Measurements from ENCODE around the gene CCDC70.

The CCDC70 gene

GRCh38 chr13:51821606-51822005 is 40.2 kb upstream of the CCDC70 start:
- Histone ChIP-seq H3K9ac (ENCODE audit: low read length) (no peak overlapping the region), H3K4me2 (ENCODE audit: low read depth, low read length) (no peak overlapping the region), H3K27ac (ENCODE audit: low read length) (no peak overlapping the region), H3K9me3 (replicated peaks; ENCODE audit: insufficient read depth, low read length) (no peaks in the 10 kb centered on the region), H3K4me1 (ENCODE audit: low read length) (peaks cover 14% of the 10 kb centered on the region; the same call in 1 of the 2 replicates), H3F3A (ENCODE audit: insufficient read depth, low read length) (no peaks in the 10 kb centered on the region), H3K36me3 (replicated peaks; ENCODE audit: insufficient read depth, low read length) (no peaks in the 10 kb centered on the region), H3K9me2 (replicated peaks; ENCODE audit: insufficient read depth, low read length) (no peaks in the 10 kb centered on the region), H3K4me3 (ENCODE audit: low read length) (no peak overlapping the region), H3K27me3 (replicated peaks; ENCODE audit: insufficient read depth, low read length) (no peaks in the 10 kb centered on the region), H2AFZ (ENCODE audit: low read length) (no peak overlapping the region), H3K79me2 (ENCODE audit: low read length) (no peaks in the 10 kb centered on the region), H4K20me1 (ENCODE audit: insufficient read depth, low read length) (no peaks in the 10 kb centered on the region)
- no peak for DNase-seq
- TF ChIP-seq EZH2 (optimal IDR thresholded peaks at IDR 0.05; ENCODE audit: low read depth, low read length) (no peak), EZH2phosphoT487 (IDR thresholded peaks at IDR 0.05; ENCODE audit: low read length) (no peak)
- TF ChIP-seq, protein P1, sequence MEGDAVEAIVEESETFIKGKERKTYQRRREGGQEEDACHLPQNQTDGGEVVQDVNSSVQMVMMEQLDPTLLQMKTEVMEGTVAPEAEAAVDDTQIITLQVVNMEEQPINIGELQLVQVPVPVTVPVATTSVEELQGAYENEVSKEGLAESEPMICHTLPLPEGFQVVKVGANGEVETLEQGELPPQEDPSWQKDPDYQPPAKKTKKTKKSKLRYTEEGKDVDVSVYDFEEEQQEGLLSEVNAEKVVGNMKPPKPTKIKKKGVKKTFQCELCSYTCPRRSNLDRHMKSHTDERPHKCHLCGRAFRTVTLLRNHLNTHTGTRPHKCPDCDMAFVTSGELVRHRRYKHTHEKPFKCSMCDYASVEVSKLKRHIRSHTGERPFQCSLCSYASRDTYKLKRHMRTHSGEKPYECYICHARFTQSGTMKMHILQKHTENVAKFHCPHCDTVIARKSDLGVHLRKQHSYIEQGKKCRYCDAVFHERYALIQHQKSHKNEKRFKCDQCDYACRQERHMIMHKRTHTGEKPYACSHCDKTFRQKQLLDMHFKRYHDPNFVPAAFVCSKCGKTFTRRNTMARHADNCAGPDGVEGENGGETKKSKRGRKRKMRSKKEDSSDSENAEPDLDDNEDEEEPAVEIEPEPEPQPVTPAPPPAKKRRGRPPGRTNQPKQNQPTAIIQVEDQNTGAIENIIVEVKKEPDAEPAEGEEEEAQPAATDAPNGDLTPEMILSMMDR (IDR thresholded peaks at IDR 0.05; ENCODE audit: low read length) = no peak

- peaks cover 15% of the 10 kb centered on the region; the same call in 1 of the 2 replicates for H3K4me1 ChIP-seq (ENCODE audit: low read length)
- TF ChIP-seq EZH2phosphoT487 (IDR thresholded peaks at IDR 0.05; ENCODE audit: low read length) = no peak
- TF ChIP-seq EZH2 (optimal IDR thresholded peaks at IDR 0.05; ENCODE audit: low read depth, low read length) = no peak
- TF ChIP-seq, protein P1 (IDR thresholded peaks at IDR 0.05; ENCODE audit: low read length) = no peak
- DNase-seq = no peak
- H3F3A ChIP-seq (ENCODE audit: insufficient read depth, low read length) = no peaks in the 10 kb centered on the region
- no peaks in the 10 kb centered on the region for H3K9me3 ChIP-seq (replicated peaks; ENCODE audit: insufficient read depth, low read length)
- H3K9ac ChIP-seq (ENCODE audit: low read length) = no peak overlapping the region
- H3K4me2 ChIP-seq (ENCODE audit: low read depth, low read length) = no peak overlapping the region
- H4K20me1 ChIP-seq (ENCODE audit: insufficient read depth, low read length) = no peaks in the 10 kb centered on the region
- H3K4me3 ChIP-seq (ENCODE audit: low read length) = no peak overlapping the region
- H3K9me2 ChIP-seq (replicated peaks; ENCODE audit: insufficient read depth, low read length) = no peaks in the 10 kb centered on the region
- H3K36me3 ChIP-seq (replicated peaks; ENCODE audit: insufficient read depth, low read length) = no peaks in the 10 kb centered on the region
- no peak overlapping the region for H3K27ac ChIP-seq (ENCODE audit: low read length)
- no peak overlapping the region for H2AFZ ChIP-seq (ENCODE audit: low read length)
- no peaks in the 10 kb centered on the region for H3K27me3 ChIP-seq (replicated peaks; ENCODE audit: insufficient read depth, low read length)
- no peaks in the 10 kb centered on the region for H3K79me2 ChIP-seq (ENCODE audit: low read length)
Observed at GRCh38 chr13:51822106-51822815, 39.5 kb upstream of the CCDC70 start.

- Histone ChIP-seq H3K36me3 (replicated peaks; ENCODE audit: insufficient read depth, low read length) (no peaks in the 10 kb centered on the region), H3K4me1 (ENCODE audit: low read length) (peaks cover 15% of the 10 kb centered on the region; the same call in 1 of the 2 replicates), H2AFZ (ENCODE audit: low read length) (no peak overlapping the region), H3K79me2 (ENCODE audit: low read length) (no peaks in the 10 kb centered on the region), H3K27ac (ENCODE audit: low read length) (no peak overlapping the region), H3K9ac (ENCODE audit: low read length) (no peak overlapping the region), H3K4me2 (ENCODE audit: low read depth, low read length) (no peak overlapping the region), H3K9me3 (replicated peaks; ENCODE audit: insufficient read depth, low read length) (no peaks in the 10 kb centered on the region), H3K4me3 (ENCODE audit: low read length) (no peak overlapping the region), H3K27me3 (replicated peaks; ENCODE audit: insufficient read depth, low read length) (no peaks in the 10 kb centered on the region), H3K9me2 (replicated peaks; ENCODE audit: insufficient read depth, low read length) (no peaks in the 10 kb centered on the region), H3F3A (ENCODE audit: insufficient read depth, low read length) (no peaks in the 10 kb centered on the region), H4K20me1 (ENCODE audit: insufficient read depth, low read length) (no peaks in the 10 kb centered on the region)
- DNase-seq = no peak
- no peak for TF ChIP-seq EZH2 (optimal IDR thresholded peaks at IDR 0.05; ENCODE audit: low read depth, low read length)
- TF ChIP-seq EZH2phosphoT487 (IDR thresholded peaks at IDR 0.05; ENCODE audit: low read length) = no peak
- TF ChIP-seq, protein P1 (IDR thresholded peaks at IDR 0.05; ENCODE audit: low read length) = no peak
Observed at GRCh38 chr13:51823359-51823758, 38.4 kb upstream of the CCDC70 start.
